Thoracic aorta (tissue), 2 donors: ENCODE measurements around the gene IDE. TPM values are rescaled to one million over a fixed set of nuclear protein-coding genes. Genes with fewer than 3 reads are reported as not detected.
"Not testable (repeated sequence)": the region's sequence is repeated elsewhere in the genome, so short reads cannot be mapped to it uniquely, and the experiment has no call there.

Experiments
- ATAC-seq: fragments of 150-250 bp; one replicate; pipeline ENCODE4 v1.8.0; 2017; ENCODE audit warnings: low read depth; ENCODE audit not compliant: insufficient number of reproducible peaks, low FRiP score
- DNase-seq: peaks from one replicate; pipeline ENCODE4 v3.0.0-alpha.2; 2020; ENCODE audit warnings: low spot score
- H3K27ac ChIP-seq, 2 donors: fragments of 200-600 bp; sonication (generic); 1 replicate in 1 of 2; 2 replicates in 1 of 2; pipeline ENCODE4 v1.5.1; 2016; ENCODE audit warnings: mild to moderate bottlenecking in 2 of 2, moderate library complexity in 2 of 2
- H3K27me3 ChIP-seq: fragments of 200-600 bp; sonication (generic); replicated peaks from 2 replicates; pipeline ENCODE4 v1.6.0; 2016; ENCODE audit warnings: mild to moderate bottlenecking; ENCODE audit not compliant: insufficient read depth
- H3K36me3 ChIP-seq: fragments of 200-600 bp; sonication (generic); one replicate; pipeline ENCODE4 v1.5.1; 2016
- H3K4me1 ChIP-seq, 2 donors: fragments of 200-600 bp; sonication (generic); 1 replicate in 1 of 2; 2 replicates in 1 of 2; pipeline versions ENCODE4 v1.5.1 to v1.6.0; 2016; ENCODE audit warnings: low read depth in 2 of 2, mild to moderate bottlenecking in 1 of 2; ENCODE audit not compliant: control insufficient read depth in 1 of 2
- H3K4me3 ChIP-seq: fragments of 200-600 bp; sonication (generic); 2 replicates; pipeline ENCODE4 v1.5.1; 2016; ENCODE audit warnings: mild to moderate bottlenecking
- H3K9me3 ChIP-seq: fragments of 200-600 bp; sonication (generic); 2 replicates; pipeline ENCODE4 v1.5.1; 2016
- CTCF ChIP-seq: fragments of 200-600 bp; sonication (generic); IDR thresholded peaks from one replicate; pipeline ENCODE4 v1.5.1; 2019; ENCODE audit warnings: antibody characterized with exemption
- total RNA-seq, 2 donors: library from RNA; depleted of rRNA; stranded (reverse); fragments of >200 nt; gene quantifications; one replicate each; pipeline versions ENCODE4 v1.1.0 to v1.2.3, GENCODE V29; 2016

The IDE gene
- total RNA-seq, 2 donors from 2014 or later = 26.0 to 39.1 TPM

- Histone ChIP-seq H3K36me3 (no peaks in the 10 kb centered on the region), H3K27me3 (no peaks in the 10 kb centered on the region), H3K9me3 (no peaks in the 10 kb centered on the region), H3K27ac (peak overlapping the region; percentile 95 to 96), H3K4me3 (peak overlapping the region; percentile 76), H3K4me1 (peaks cover 0 to 13% of the 10 kb centered on the region in 2 donors)
- no peak for TF ChIP-seq CTCF
- ATAC-seq (no peak), DNase-seq (no peak)
These were observed 17.0 kb upstream of the IDE start for GRCh38 chr10:92590623-92591549.

DNA sequence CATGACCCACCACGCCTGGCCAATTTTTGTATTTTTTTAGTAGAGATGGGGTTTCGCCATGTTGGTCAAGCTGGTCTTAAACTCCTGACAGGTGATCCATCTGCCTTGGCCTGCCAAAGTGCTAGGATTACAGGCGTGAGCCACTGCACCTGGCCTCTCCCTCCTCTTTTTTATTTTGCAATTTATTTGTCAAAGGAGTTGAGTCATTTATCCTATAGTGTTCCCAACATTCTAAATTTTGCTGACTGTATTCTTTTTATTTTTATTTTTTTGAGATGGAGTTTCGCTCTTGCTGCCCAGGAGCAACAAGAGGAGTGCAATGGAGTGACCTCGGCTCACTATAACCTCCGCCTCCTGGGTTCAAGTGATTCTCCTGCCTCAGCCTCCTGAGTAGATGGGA lies 8.5 kb upstream of the IDE start:
- ATAC-seq, DNase-seq, H3K27me3 ChIP-seq, H3K4me1 ChIP-seq, H3K36me3 ChIP-seq, H3K9me3 ChIP-seq, H3K27ac ChIP-seq, H3K4me3 ChIP-seq: not testable (repeated sequence)

DNA sequence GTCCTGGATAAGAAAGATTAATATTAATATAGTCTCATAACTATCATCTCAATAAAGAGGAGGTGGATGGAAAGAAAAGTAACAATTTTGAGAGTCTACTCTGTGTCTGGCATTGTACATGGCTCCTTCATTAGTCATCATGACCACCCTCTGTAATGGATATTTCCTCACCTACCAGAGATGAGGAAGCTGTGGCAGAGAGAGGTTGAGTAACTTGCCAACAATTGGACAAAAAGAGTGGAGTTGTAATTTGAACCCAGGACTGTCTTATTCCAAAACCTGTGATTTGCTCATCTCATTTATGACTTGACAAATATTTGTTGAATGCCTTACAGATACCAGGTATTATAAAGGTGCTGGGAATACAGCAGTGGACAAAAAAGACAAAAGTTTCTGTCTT lies 2.1 kb upstream of the IDE start:
- ATAC-seq (no peak), DNase-seq (no peak)
- Histone ChIP-seq H3K27ac (no peak overlapping the region), H3K4me3 (no peak overlapping the region), H3K4me1 (peaks cover 14 to 20% of the 10 kb centered on the region in 2 donors), H3K9me3 (no peaks in the 10 kb centered on the region), H3K27me3 (no peaks in the 10 kb centered on the region), H3K36me3 (no peaks in the 10 kb centered on the region)
- no peak for TF ChIP-seq CTCF

- peak; percentile 28 for TF ChIP-seq CTCF
- peak overlapping the region; percentile 86 to 91 for H3K27ac ChIP-seq
- peak overlapping the region; percentile 94 for H3K4me3 ChIP-seq
- peaks cover 14 to 20% of the 10 kb centered on the region in 2 donors for H3K4me1 ChIP-seq
- DNase-seq (peak; percentile 30), ATAC-seq (no peak)
- H3K9me3 ChIP-seq = no peaks in the 10 kb centered on the region
- no peaks in the 10 kb centered on the region for H3K36me3 ChIP-seq
- no peaks in the 10 kb centered on the region for H3K27me3 ChIP-seq
These were observed 812 bp upstream of the IDE start for GRCh38 chr10:92574548-92575261.

DNA sequence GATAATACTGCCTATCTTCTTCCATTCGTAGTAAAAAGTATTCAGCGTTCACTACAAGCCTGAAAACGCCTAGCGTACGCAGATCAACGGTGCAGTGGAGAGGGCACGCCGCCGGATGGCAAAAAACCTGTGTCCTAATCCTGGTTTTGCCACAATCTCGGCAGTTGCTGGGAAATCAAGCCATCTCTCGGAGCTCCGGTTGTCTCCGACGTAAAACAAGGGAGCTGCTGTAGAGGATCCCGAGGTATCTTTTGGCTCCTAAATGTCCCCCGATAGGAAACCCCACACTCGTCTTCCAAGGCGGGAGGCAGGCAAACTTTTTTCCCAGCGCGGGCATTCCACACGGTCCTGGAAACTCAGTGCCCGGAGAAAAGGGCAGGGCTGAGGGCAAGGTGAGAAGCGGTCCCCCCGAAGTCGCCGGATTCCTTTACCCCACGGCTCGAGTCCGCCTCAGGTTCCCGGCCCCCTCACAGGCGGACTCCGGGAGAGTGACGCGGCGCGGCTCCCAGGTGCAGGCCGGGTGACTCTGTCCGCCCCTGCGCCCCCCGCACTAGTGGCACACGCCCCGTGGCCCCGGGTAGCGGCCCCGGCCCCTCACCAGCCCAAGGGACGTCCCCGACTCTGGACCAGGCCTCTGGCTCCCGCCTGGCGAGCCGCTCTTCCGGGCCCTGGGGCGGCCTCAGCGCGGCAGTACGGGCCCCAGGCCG lies 649 bp downstream of the IDE start:
- no peaks in the 10 kb centered on the region for H3K27me3 ChIP-seq
- no peak for DNase-seq
- no peaks in the 10 kb centered on the region for H3K36me3 ChIP-seq
- no peaks in the 10 kb centered on the region for H3K9me3 ChIP-seq
- H3K27ac ChIP-seq = peak overlapping the region; percentile 86 to 91
- H3K4me3 ChIP-seq = peak overlapping the region; percentile 94
- H3K4me1 ChIP-seq = peaks cover 14 to 20% of the 10 kb centered on the region in 2 donors
- no peak for ATAC-seq
- peak; percentile 32 for TF ChIP-seq CTCF
